Activated T-cell treated with anti-CD3 and anti-CD28 coated beads for 1 hour (primary cell): ENCODE measurements around the gene FLNC.

ENCODE experiments used
- DNase-seq: peaks from one replicate; pipeline ENCODE4 v3.0.0-alpha.2; 2020; ENCODE audit warnings: low read depth

The FLNC gene

GRCh38 chr7:128845475-128845874 lies 15.3 kb downstream of the FLNC start:
- DNase-seq, result no peak

DNA sequence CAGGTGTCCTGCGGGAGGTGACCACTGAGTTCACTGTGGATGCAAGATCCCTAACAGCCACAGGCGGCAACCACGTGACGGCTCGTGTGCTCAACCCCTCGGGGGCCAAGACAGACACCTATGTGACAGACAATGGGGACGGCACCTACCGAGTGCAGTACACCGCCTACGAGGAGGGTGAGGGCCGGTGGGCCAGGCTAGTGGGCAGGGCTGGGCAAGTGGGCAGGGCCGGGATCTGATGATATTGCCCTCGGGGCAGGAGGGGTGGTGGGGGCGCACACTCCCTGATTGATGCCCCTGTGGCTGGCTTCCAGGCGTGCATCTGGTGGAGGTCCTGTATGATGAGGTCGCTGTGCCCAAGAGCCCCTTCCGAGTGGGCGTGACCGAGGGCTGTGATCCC lies 15.8 kb downstream of the FLNC start:
- DNase-seq, result no peak

DNA sequence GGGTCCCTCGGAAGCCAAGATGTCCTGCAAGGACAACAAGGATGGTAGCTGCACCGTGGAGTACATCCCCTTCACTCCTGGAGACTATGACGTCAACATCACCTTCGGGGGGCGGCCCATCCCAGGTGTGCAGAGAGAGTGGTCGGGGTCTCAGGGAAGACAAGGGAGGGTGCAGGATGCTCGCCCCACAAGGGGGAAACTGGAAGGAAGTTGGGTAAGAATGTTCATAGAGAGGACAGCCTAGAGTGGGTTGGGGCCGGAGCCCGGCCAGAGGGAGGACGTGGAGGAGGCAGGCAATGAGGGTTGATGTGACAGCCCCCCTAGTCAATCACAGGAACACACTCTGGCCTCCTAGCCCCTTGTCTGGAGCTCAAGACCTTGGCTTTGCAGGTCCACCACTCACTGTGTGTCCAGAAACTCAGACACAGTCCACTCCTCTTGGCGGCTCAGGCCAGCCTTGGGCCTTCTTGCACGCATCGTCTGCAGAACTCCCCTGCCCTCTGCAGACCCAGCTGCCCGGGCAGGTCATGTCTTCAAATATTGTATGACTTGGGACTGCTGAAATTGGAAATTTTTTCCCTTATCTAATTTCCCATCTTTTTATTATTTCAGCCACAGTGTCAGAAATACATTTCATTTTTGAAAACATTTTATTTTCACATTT lies 16.7 kb downstream of the FLNC start:
- DNase-seq, result no peak

- no peak for DNase-seq
Observed at GRCh38 chr7:128847721-128848211, 17.6 kb downstream of the FLNC start.

GRCh38 chr7:128848289-128849155 lies 18.3 kb downstream of the FLNC start:
- DNase-seq, result no peak

GRCh38 chr7:128849156-128849515 lies 18.9 kb downstream of the FLNC start:
- DNase-seq, result no peak

DNA sequence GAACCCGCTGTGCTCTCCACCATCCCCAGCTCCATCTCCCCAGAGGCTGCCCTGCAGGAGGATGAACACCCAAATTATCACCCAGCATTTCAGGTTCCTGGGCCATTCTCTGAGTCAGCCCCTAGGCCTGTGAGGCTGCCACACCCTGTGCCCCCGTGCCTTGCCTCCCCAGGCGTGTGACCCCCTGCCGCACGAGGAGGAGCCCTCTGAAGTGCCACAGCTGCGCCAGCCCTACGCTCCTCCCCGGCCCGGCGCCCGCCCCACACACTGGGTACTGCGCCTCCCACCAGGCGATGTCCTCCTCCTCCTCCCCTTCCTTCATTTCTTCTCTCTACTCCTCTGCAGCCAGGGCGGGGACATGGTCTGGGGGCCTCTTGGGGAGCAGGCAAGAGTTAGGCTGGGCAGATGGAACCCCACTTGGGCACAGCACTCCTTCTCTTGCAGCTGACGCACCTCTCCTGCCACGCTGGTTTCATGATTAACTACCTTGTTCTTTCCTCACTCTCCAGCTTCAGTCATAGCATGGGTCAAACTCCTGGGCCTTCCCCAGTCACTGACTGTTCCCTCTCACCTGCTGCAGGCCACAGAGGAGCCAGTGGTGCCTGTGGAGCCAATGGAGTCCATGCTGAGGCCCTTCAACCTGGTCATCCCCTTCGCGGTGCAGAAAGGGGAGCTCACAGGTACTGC lies 19.7 kb downstream of the FLNC start:
- no peak for DNase-seq

- DNase-seq, result no peak
Observed at GRCh38 chr7:128852537-128853254, 22.5 kb downstream of the FLNC start.

GRCh38 chr7:128853799-128854198 lies 23.6 kb downstream of the FLNC start:
- DNase-seq, result no peak

GRCh38 chr7:128854396-128854795 lies 24.2 kb downstream of the FLNC start:
- DNase-seq, result no peak

DNA sequence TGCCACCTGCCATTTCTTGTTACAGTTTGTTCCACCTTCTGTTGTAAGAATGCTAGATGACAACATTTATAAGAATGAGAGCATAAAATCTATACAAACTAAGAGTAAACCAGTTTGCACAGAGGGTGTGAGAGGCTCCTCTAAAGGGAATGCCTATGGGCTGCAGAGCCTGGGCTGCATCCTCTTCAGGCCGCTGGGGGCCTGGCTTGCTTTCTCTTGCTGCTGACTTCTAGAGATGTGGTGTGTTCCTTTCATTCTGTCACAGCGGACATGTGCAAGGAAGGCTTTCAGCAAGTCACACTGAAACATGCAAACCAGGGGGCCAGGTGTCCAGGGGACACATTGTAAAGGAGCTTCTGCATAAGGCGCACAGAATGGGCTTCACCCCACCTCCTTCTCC lies 25.4 kb downstream of the FLNC start:
- DNase-seq, result no peak

DNA sequence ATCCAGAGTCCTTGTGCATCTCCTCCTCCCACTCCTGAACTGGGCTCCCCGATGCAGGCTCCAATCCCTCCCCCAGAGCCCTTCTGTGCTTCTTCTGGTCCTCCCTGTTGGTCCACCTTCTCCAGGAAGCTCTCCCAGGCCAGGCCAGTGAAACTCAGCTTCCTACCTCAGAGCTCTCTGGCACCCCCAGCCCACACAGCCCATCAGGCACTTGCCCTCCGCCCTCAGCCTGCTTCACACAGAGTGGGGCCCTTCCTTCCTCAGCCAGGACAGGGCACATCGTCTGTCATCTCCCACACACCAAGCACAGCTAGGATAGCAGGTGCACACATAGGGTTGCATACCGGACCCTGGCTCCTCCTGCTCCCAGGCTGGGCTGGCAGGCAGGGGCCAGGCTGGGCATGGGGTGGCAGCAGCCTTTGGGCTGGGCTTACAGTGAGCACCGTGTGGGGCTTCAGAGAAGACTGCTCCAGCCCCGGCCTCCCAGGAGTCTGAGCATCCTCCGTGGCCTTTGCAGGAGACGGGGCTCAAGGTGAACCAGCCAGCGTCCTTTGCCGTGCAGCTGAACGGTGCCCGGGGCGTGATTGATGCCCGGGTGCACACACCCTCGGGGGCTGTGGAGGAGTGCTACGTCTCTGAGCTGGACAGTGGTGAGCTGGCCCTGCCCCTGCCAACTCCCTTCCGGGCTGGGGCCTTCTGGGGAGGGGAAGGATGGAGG lies 26.0 kb downstream of the FLNC start:
- no peak for DNase-seq

GRCh38 chr7:128858380-128859231 lies 28.4 kb downstream of the FLNC start:
- DNase-seq, result no peak

DNA sequence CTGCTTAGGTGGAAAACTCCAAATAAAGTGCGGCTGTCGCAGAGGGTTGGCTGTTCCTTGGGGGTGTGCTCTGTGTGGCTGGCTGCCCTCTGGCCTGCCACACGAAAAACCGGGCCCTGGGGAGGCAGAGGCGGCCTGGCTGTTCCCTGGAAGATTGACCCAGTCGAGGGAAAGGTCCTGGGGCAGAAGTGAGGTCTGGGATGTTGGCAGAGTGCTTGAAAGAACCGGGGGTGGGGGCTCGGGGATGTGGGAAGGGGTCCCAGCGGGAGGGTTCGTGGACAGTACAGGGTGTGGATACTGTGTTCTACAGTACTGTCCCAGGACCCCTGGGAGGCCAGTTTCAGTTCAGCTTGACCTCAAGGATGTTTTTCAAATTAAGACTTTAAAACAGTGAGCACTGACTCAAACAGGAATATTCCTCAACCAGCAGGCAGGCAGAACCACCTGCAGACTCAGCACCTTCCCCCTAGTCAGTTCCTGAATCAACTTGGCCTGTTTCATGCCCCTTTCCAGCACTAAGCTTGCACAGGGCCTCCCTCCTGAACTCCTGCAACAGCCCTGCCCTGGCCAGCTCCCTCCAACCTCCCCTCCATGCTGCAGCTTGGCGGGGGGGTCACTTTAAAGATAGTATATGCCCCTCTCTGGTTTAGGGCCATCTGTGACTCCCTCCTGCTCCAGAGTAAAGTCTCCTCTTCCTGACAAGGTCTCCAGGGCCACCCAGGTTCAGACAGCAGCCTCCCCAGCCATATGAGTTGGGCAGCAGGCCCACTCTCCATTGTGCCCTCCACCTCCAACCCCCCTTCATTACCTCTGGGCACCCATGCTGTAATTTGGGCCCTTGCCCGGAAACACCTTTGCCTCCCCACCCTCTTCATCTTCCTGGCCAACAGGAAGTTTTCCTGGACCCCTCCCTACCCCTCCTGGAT lies 29.3 kb downstream of the FLNC start:
- DNase-seq, result no peak

DNA sequence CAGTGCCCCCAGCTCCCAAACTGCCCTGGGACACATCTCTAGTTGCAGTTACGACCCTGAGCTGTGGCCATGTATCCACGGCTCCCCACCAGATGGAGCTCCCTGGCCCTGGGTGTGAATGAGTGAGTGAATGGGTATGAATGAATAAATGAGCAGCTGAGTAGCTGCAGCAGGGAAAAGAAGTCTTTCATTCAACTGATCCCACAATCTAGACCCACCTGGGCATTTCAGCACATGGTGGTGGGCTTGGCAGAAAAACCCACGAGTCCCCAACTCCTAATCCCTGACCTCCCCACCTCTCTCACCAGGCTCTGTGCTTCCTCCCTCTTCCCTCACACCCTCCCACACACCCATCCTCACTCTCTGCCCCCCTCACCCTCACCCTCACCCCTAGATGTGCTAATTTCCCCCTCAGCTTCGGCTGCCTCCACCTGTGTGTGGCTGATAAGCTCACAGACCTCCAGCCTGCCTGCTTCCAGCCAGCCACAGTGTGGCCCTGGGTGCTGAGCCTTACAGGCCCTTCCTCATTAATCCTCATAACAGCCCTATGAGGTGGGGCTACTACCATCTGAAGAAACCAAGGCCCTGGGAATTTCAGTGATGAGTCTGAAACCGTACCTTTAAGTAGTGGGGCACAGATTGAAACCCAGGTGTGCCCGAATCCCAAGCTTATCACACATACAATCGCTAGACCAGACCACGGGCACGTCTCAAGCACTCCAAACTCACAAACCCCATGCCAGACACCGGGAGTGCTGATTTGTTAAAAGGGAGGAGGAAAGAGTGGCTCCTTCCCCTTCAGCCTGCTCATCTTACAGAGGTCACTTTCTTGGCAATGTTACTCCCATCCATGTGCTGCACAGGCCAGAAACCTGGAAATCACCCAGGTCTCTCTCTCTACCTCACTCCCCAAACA lies 30.2 kb downstream of the FLNC start:
- DNase-seq, result no peak

GRCh38 chr7:128861957-128862570 lies 31.9 kb downstream of the FLNC start:
- no peak for DNase-seq

GRCh38 chr7:128862571-128863432 lies 32.6 kb downstream of the FLNC start, which contains the start of gene ATP6V1F:
Gene ATP6V1F, plus strand, starts transcription at chr7:128862856. Its CDS starts 49 bp downstream, at chr7:128862905.
- DNase-seq, result peak; percentile 100
